GM19025 (cell line): ENCODE measurements around the gene CYB561.

Source experiments
- ATAC-seq: cut with Tn5 transposase; IDR thresholded peaks from one replicate; pipeline ENCODE4 v1.9.1; 2021; ENCODE audit warnings: mild to moderate bottlenecking, low read depth, moderate library complexity; ENCODE audit not compliant: unreplicated experiment

Gene CYB561

GRCh38 chr17:63452046-63452961, 6.2 kb upstream of the CYB561 start:
- ATAC-seq, result no peak

GRCh38 chr17:63451150-63451549, 5.0 kb upstream of the CYB561 start:
- ATAC-seq, result no peak

GRCh38 chr17:63450551-63450950, 4.4 kb upstream of the CYB561 start:
- ATAC-seq, result no peak

- no peak for ATAC-seq
These were observed 2.5 kb upstream of the CYB561 start for GRCh38 chr17:63448655-63449054.

GRCh38 chr17:63447471-63448009, 1.4 kb upstream of the CYB561 start:
- ATAC-seq, result no peak

GRCh38 chr17:63446753-63447470, 806 bp upstream of the CYB561 start:
- peak; percentile 10 for ATAC-seq

GRCh38 chr17:63445571-63445953, 544 bp downstream of the CYB561 start:
- ATAC-seq, result no peak

- no peak for ATAC-seq
These were observed 1.0 kb downstream of the CYB561 start for GRCh38 chr17:63445065-63445464.

GRCh38 chr17:63444457-63444856, 1.6 kb downstream of the CYB561 start:
- ATAC-seq, result no peak

GRCh38 chr17:63443053-63443452, 3.1 kb downstream of the CYB561 start:
- no peak for ATAC-seq

GRCh38 chr17:63442549-63443035, 3.5 kb downstream of the CYB561 start:
- no peak for ATAC-seq

- no peak for ATAC-seq
These were observed 4.0 kb downstream of the CYB561 start for GRCh38 chr17:63442074-63442473.

GRCh38 chr17:63441654-63442053, 4.5 kb downstream of the CYB561 start:
- ATAC-seq, result no peak

- ATAC-seq, result no peak
These were observed 5.3 kb downstream of the CYB561 start for GRCh38 chr17:63440770-63441335.

- no peak for ATAC-seq
These were observed 5.9 kb downstream of the CYB561 start for GRCh38 chr17:63440127-63440769.

GRCh38 chr17:63439687-63440086, 6.4 kb downstream of the CYB561 start:
- ATAC-seq, result no peak

- no peak for ATAC-seq
These were observed 7.7 kb downstream of the CYB561 start for GRCh38 chr17:63438092-63439051.

- no peak for ATAC-seq
These were observed 8.6 kb downstream of the CYB561 start for GRCh38 chr17:63437287-63438091.
